Upper lobe of right lung (tissue), 1 donor: ENCODE data around the gene ERGIC3. TPM values are rescaled to one million over a fixed set of nuclear protein-coding genes. Genes with fewer than 3 reads are reported as not detected.
A peak's percentile ranks its signal among the peaks of the same experiment; 100 is the strongest.

Experiments
- ATAC-seq: fragments of 200-7000 bp; cut with Tn5 transposase; one replicate; pipeline ENCODE4 v1.9.1; 2020; ENCODE audit warnings: mild to moderate bottlenecking, moderate library complexity
- DNase-seq: peaks from one replicate; pipeline ENCODE4 v3.0.0-alpha.2; 2020
- H3K27ac ChIP-seq: fragments of 200-600 bp; one replicate; pipeline ENCODE4 v1.8.0; 2022
- H3K27me3 ChIP-seq: fragments of 200-600 bp; one replicate; pipeline ENCODE4 v1.8.0; 2022; ENCODE audit warnings: mild to moderate bottlenecking
- H3K36me3 ChIP-seq: fragments of 200-600 bp; one replicate; pipeline ENCODE4 v1.8.0; 2022
- H3K4me1 ChIP-seq: fragments of 200-600 bp; one replicate; pipeline ENCODE4 v1.8.0; 2022
- H3K4me3 ChIP-seq: fragments of 200-600 bp; one replicate; pipeline ENCODE4 v1.8.0; 2022; ENCODE audit warnings: mild to moderate bottlenecking
- H3K9me3 ChIP-seq: fragments of 200-600 bp; one replicate; pipeline ENCODE4 v1.8.0; 2022
- CTCF ChIP-seq: fragments of 200-600 bp; IDR thresholded peaks from one replicate; pipeline ENCODE4 v1.8.0; 2022; ENCODE audit warnings: antibody characterized with exemption
- intact Hi-C: fragments of 100-400 bp; cut with DNase I; formaldehyde crosslinking; loops from one replicate; pipeline ENCODE4 v1.11.0; 2022
- total RNA-seq: library from RNA; stranded (reverse); fragmentation: NEBNext Ultra II Directional; extraction: Animal tissue kit (Norgen Biotek cat#: 25700); gene quantifications from one replicate; pipeline ENCODE4 v1.2.1, GENCODE V29; 2021
- donor health status: DM: no; HTN: yes; CAD: no; lungs with severe emphysema.

The ERGIC3 gene
- total RNA-seq, 1 donor from 2014 or later: 179 TPM

GRCh38 chr20:35560105-35560511 is 18.2 kb downstream of the ERGIC3 start:
- H3K27me3 ChIP-seq: no peaks in the 10 kb centered on the region
- peaks cover 27% of the 10 kb centered on the region for H3K36me3 ChIP-seq
- ATAC-seq (no peak), DNase-seq (peak; percentile 59)
- intact Hi-C loops: no loop called here
- H3K9me3 ChIP-seq: no peaks in the 10 kb centered on the region
- no peak overlapping the region for H3K27ac ChIP-seq
- H3K4me3 ChIP-seq: no peak overlapping the region
- TF ChIP-seq CTCF: no peak
- H3K4me1 ChIP-seq: no peaks in the 10 kb centered on the region

GRCh38 chr20:35560541-35560940 is 18.7 kb downstream of the ERGIC3 start:
- Histone ChIP-seq H3K27ac (no peak overlapping the region), H3K4me3 (no peak overlapping the region), H3K27me3 (no peaks in the 10 kb centered on the region), H3K9me3 (no peaks in the 10 kb centered on the region), H3K4me1 (no peaks in the 10 kb centered on the region), H3K36me3 (peaks cover 23% of the 10 kb centered on the region)
- intact Hi-C loops: no loop called here
- no peak for TF ChIP-seq CTCF
- no peak for ATAC-seq
- no peak for DNase-seq

GRCh38 chr20:35561268-35561667 is 19.4 kb downstream of the ERGIC3 start:
- intact Hi-C loops: no loop called here
- peak; percentile 33 for TF ChIP-seq CTCF
- DNase-seq: peak; percentile 66

GRCh38 chr20:35561671-35562070 is 19.8 kb downstream of the ERGIC3 start:
- ATAC-seq (no peak), DNase-seq (peak; percentile 48)
- no peak for TF ChIP-seq CTCF
- no peaks in the 10 kb centered on the region for H3K4me1 ChIP-seq
- no peaks in the 10 kb centered on the region for H3K27me3 ChIP-seq
- H3K36me3 ChIP-seq: peaks cover 12% of the 10 kb centered on the region
- intact Hi-C loops: no loop called here
- no peak overlapping the region for H3K27ac ChIP-seq
- no peaks in the 10 kb centered on the region for H3K9me3 ChIP-seq
- H3K4me3 ChIP-seq: no peak overlapping the region

More at GRCh38 chr20:35561268-35561667, 19.4 kb downstream of the ERGIC3 start:
- Histone ChIP-seq H3K9me3 (no peaks in the 10 kb centered on the region), H3K4me3 (no peak overlapping the region), H3K27ac (no peak overlapping the region), H3K27me3 (no peaks in the 10 kb centered on the region), H3K36me3 (peaks cover 16% of the 10 kb centered on the region), H3K4me1 (no peaks in the 10 kb centered on the region)
- peak; percentile 77 for ATAC-seq

GRCh38 chr20:35562541-35563110 is 20.7 kb downstream of the ERGIC3 start:
- no peaks in the 10 kb centered on the region for H3K4me1 ChIP-seq
- intact Hi-C loops: no loop called here
- H3K27me3 ChIP-seq: no peaks in the 10 kb centered on the region
- no peak overlapping the region for H3K4me3 ChIP-seq
- no peaks in the 10 kb centered on the region for H3K9me3 ChIP-seq
- ATAC-seq (no peak), DNase-seq (peak; percentile 42)
- no peak overlapping the region for H3K27ac ChIP-seq
- no peak for TF ChIP-seq CTCF
- H3K36me3 ChIP-seq: peaks cover 2% of the 10 kb centered on the region

GRCh38 chr20:35563834-35564233 is 22.0 kb downstream of the ERGIC3 start:
- no peak for ATAC-seq
- no peak overlapping the region for H3K4me3 ChIP-seq
- no peaks in the 10 kb centered on the region for H3K36me3 ChIP-seq
- no peaks in the 10 kb centered on the region for H3K9me3 ChIP-seq
- H3K27me3 ChIP-seq: no peaks in the 10 kb centered on the region
- H3K27ac ChIP-seq: no peak overlapping the region
- DNase-seq: peak; percentile 35
- TF ChIP-seq CTCF: no peak
- no peaks in the 10 kb centered on the region for H3K4me1 ChIP-seq
- intact Hi-C loops: no loop called here
